Spleen (tissue), 11 donors: ENCODE results near the gene AKR1B15. TPM values are rescaled to one million over a fixed set of nuclear protein-coding genes. Genes with fewer than 3 reads are reported as not detected.
"Not testable (repeated sequence)": the region's sequence is repeated elsewhere in the genome, so short reads cannot be mapped to it uniquely, and the experiment has no call there.

Source experiments
- DNase-seq: peaks from one replicate; pipeline ENCODE4 v3.0.0-alpha.2; 2020
- H3K27ac ChIP-seq, 8 donors: fragments of 200-600 bp; sonication (generic) in 7 of 8; 1 replicate in 4 of 8; 2 replicates in 4 of 8; pipeline versions ENCODE4 v1.5.0 to v1.8.0; 2016 to 2021; ENCODE audit warnings: inconsistent platforms in 4 of 8, mild to moderate bottlenecking in 4 of 8, moderate library complexity in 1 of 8
- H3K27me3 ChIP-seq, 7 donors: fragments of 200-600 bp; sonication (generic) in 6 of 7; replicated peaks in 1 of 7; 1 replicate in 4 of 7; 2 replicates in 3 of 7; pipeline versions ENCODE4 v1.5.0 to v1.8.0; 2016 to 2021; ENCODE audit warnings: inconsistent platforms in 3 of 7, mild to moderate bottlenecking in 1 of 7
- H3K36me3 ChIP-seq, 6 donors: fragments of 200-600 bp; sonication (generic) in 5 of 6; 1 replicate in 4 of 6; 2 replicates in 2 of 6; pipeline versions ENCODE4 v1.5.0 to v1.8.0; 2016 to 2021; ENCODE audit warnings: inconsistent platforms in 2 of 6
- H3K4me1 ChIP-seq, 6 donors: fragments of 200-600 bp; sonication (generic) in 5 of 6; 1 replicate in 3 of 6; 2 replicates in 3 of 6; pipeline versions ENCODE4 v1.5.0 to v1.8.0; 2016 to 2021; ENCODE audit warnings: inconsistent platforms in 3 of 6
- H3K4me3 ChIP-seq, 8 donors: fragments of 200-600 bp; sonication (generic) in 7 of 8; 1 replicate in 4 of 8; 2 replicates in 4 of 8; pipeline versions ENCODE4 v1.5.0 to v1.8.0; 2016 to 2021; ENCODE audit warnings: inconsistent platforms in 4 of 8, mild to moderate bottlenecking in 4 of 8, moderate library complexity in 2 of 8
- H3K9me3 ChIP-seq, 8 donors: fragments of 200-600 bp; sonication (generic) in 7 of 8; 1 replicate in 4 of 8; 2 replicates in 4 of 8; pipeline versions ENCODE4 v1.5.0 to v1.8.0; 2016 to 2021; ENCODE audit warnings: inconsistent platforms in 4 of 8
- CTCF ChIP-seq, 11 experiments: fragments of 200-600 bp in 7 of 11; fragments of 450-650 bp in 4 of 11; sonication (generic) in 4 of 11; IDR thresholded peaks in 8 of 11; conservative IDR thresholded peaks in 3 of 11; 1 replicate in 7 of 11; 2 replicates in 4 of 11; pipeline versions ENCODE4 v1.4.0 to v1.8.0; 2016 to 2021; ENCODE audit warnings: antibody characterized with exemption in 11 of 11, inconsistent platforms in 4 of 11, mild to moderate bottlenecking in 1 of 11
- POLR2A ChIP-seq, 3 donors: fragments of 450-650 bp; IDR thresholded peaks; one replicate each; pipeline ENCODE4 v1.5.1; 2017; ENCODE audit warnings: antibody characterized with exemption in 3 of 3, mild to moderate bottlenecking in 1 of 3
- POLR2AphosphoS5 ChIP-seq, 3 donors: sonication (generic); formaldehyde crosslinking; IDR thresholded peaks; one replicate each; pipeline ENCODE4 v1.5.1; 2017; ENCODE audit warnings: antibody characterized with exemption in 3 of 3
- WGBS, 5 donors: extraction: QIAGEN DNeasy Blood & Tissue Kit in 3 of 5; methylation state at CpG; one replicate each; pipeline versions ENCODE4 v1.1.5 to v1.1.7; 2013 to 2018; 5-methylcytosine and 5-hydroxymethylcytosine counted together
- intact Hi-C: fragments of 100-400 bp; cut with DNase I; formaldehyde crosslinking; loops from one replicate; pipeline ENCODE4 v1.15.0; 2023; ENCODE audit warnings: low total_unique reads
- polyA plus RNA-seq, 3 donors: library from polyadenylated mRNA; stranded (reverse); fragments of 200-250 nt; gene quantifications; one replicate each; pipeline ENCODE4 v1.2.1, GENCODE V29; 2013
- total RNA-seq, 7 donors: library from RNA; depleted of rRNA in 3 of 7; stranded (reverse); fragments of >200 nt in 3 of 7; fragmentation: NEBNext Ultra II Directional in 4 of 7; extraction: Animal tissue kit (Norgen Biotek cat#: 25700) in 4 of 7; gene quantifications; one replicate each; pipeline versions ENCODE4 v1.1.0 to v1.2.1, GENCODE V29; 2016 to 2021
- donor health status: healthy with polysubstance abuse.
- donor health status: DM: no; HTN: no; CAD: no; lungs with moderate emphysema.
- donor health status: DM: no; HTN: no; CAD: no.
- donor health status: Bipolar disorder and iron deficiency.
- donor health status: healthy.
- donor health status: DM: no; HTN: no; CAD: no.
- donor health status: DM: yes; HTN: yes; CAD: no.

Gene AKR1B15
- total and polyA plus RNA-seq, 10 donors, result not detected

GRCh38 chr7:134535919-134536299 lies 13.0 kb upstream of the AKR1B15 start:
- Histone ChIP-seq H3K4me3 (no peak overlapping the region), H3K9me3 (no peaks in the 10 kb centered on the region), H3K4me1 (no peaks in the 10 kb centered on the region), H3K36me3 (no peaks in the 10 kb centered on the region), H3K27me3 (peaks cover 0 to 10% (median 0%) of the 10 kb centered on the region in 7 donors), H3K27ac (no peak overlapping the region)
- TF ChIP-seq POLR2A (IDR thresholded peaks at IDR 0.05), result no peak
- TF ChIP-seq CTCF (IDR thresholded peaks at IDR 0.05 in 8 of 11, conservative IDR thresholded peaks at IDR 0.05 in 3 of 11), result no peak
- TF ChIP-seq POLR2AphosphoS5 (IDR thresholded peaks at IDR 0.05), result no peak
- DNase-seq, result no peak
- intact Hi-C loops, result no loop called here
- 67 to 86% (median 77%) methylated on average over 3 of the region's 3 CpGs for WGBS, 5 donors

DNA sequence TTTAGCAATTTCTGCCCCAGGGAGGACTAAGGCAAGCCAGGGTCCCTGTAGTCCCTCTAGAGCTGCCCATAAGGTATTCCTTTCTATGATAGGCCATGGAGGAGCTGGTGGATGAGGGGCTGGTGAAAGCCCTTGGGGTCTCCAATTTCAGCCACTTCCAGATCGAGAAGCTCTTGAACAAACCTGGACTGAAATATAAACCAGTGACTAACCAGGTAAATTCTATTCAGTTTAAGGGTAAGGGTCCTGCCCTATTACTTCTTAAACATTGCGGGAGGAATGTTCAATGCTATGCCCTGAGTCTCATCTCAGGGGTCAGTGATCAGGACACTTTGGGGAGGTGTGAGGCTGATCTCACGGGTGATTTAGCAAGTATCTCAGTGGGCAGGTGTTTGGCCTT lies 12.4 kb upstream of the AKR1B15 start:
- H3K4me1 ChIP-seq, H3K4me3 ChIP-seq, intact Hi-C loops, H3K36me3 ChIP-seq, DNase-seq, H3K27ac ChIP-seq, H3K9me3 ChIP-seq: not testable (repeated sequence)
- WGBS, 5 donors, result 78 to 94% (median 85%) methylated on average over 3 of the region's 3 CpGs
- peaks cover 0 to 11% (median 0%) of the 10 kb centered on the region in 7 donors for H3K27me3 ChIP-seq

DNA sequence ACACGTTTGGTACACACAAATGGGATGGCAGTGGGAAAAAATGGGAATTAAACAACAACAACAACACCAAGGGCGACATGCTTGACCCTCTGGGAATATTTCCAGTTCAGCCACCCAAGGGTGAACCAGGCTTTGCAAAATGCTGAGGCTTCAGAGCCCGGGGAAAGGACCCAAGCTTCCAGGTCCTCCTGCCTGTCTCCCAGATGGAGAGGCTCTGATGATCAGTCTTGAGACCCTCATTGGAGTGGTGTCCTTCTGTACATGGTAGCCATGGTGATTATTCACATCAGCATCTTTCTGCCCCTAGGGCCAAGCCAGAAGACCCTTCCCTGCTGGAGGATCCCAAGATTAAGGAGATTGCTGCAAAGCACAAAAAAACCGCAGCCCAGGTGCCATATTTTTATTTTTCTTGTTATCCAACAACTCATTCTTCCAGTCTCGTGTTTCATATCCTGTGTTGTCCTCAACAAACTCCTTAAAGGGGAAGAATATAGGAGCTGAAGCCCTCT lies 11.6 kb upstream of the AKR1B15 start:
- DNase-seq, intact Hi-C loops, H3K4me1 ChIP-seq, H3K9me3 ChIP-seq, H3K27ac ChIP-seq, H3K36me3 ChIP-seq, H3K4me3 ChIP-seq: not testable (repeated sequence)
- H3K27me3 ChIP-seq, result peaks cover 0 to 17% (median 0%) of the 10 kb centered on the region in 7 donors
- WGBS, 5 donors, result 62 to 76% (median 72%) methylated on average over 5 of the region's 5 CpGs

GRCh38 chr7:134539380-134540004 lies 9.4 kb upstream of the AKR1B15 start:
- Histone ChIP-seq H3K27ac (no peak overlapping the region), H3K9me3 (no peaks in the 10 kb centered on the region), H3K4me3 (no peak overlapping the region), H3K27me3 (peaks cover 0 to 20% (median 0%) of the 10 kb centered on the region in 7 donors), H3K36me3 (no peaks in the 10 kb centered on the region), H3K4me1 (no peaks in the 10 kb centered on the region)
- TF ChIP-seq POLR2A (IDR thresholded peaks at IDR 0.05) (no peak), POLR2AphosphoS5 (IDR thresholded peaks at IDR 0.05) (no peak), CTCF (IDR thresholded peaks at IDR 0.05 in 8 of 11, conservative IDR thresholded peaks at IDR 0.05 in 3 of 11) (no peak)
- intact Hi-C loops, result no loop called here
- 81 to 89% (median 82%) methylated on average over 6 of the region's 6 CpGs for WGBS, 5 donors
- DNase-seq, result no peak

DNA sequence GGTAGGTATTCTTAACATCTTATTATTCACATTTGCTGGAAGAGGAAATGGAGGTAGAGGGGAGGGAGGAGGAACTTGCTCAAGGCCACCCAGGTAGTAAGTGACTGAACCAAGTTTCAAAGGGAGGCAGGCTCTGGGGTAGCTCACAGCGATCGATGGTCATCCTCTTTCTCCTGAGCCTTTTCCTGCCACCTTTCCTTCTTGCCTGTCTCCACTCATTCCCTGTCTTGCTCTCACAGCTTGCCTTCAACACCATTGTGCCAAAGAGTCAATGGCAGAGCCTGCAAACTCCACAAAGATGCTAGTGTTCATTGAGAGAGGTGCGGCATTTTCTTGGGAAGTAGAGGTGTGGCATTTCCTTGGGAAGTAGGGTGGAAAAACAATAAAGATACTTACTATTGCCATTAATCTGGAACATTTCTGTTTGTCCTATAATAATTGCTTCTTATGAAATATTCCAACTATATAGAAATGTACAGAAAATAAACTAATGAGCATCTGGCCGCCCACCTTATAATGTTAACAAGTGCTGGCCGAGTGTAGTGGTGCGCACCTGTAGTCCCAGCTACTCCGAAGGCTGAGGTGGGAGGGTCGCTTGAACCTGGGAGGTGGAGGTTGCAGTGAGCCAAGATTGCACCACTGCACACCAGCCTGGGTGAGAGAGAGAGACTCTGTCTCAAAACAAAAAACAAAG lies 7.3 kb upstream of the AKR1B15 start:
- 86 to 91% (median 87%) methylated on average over 8 of the region's 8 CpGs for WGBS, 5 donors
- H3K9me3 ChIP-seq, DNase-seq, H3K4me3 ChIP-seq, intact Hi-C loops, H3K36me3 ChIP-seq, H3K27ac ChIP-seq, H3K4me1 ChIP-seq: not testable (repeated sequence)
- H3K27me3 ChIP-seq, result peaks cover 0 to 25% (median 0%) of the 10 kb centered on the region in 7 donors
